A549 treated with AZD2906 at 1 μM for 4 hours (cell line): ENCODE results near the gene ZNF33B. TPM values are rescaled to one million over a fixed set of nuclear protein-coding genes. Genes with fewer than 3 reads are reported as not detected.

ENCODE experiments used
- total RNA-seq: library from RNA; stranded (reverse); fragments of 200-300 nt; extraction: Qiagen RNA extraction; gene quantifications from 5 replicates; pipeline ENCODE4 v1.2.3, GENCODE V29; 2022

ZNF33B gene
- total RNA-seq, result 4.1 to 5.6 TPM (median 5.3 TPM) in 5 replicates

GRCh38 chr10:42638055-42638820 lies at the start of gene ZNF33B:
TSS of gene ZNF33B (minus strand) at chr10:42638570. CDS start at chr10:42636928, 1,642 bp downstream.

Other genes starting within 250 kb of the ZNF33B start
- gene BMS1, start 144.2 kb upstream of the ZNF33B start, total RNA-seq, result 19.4 to 27.7 TPM (median 20.6 TPM) in 5 replicates